HepG2 (cell line): ENCODE measurements around the gene SPTBN4.

ENCODE experiments used
- EED ChIP-seq: sonication (generic); formaldehyde crosslinking; IDR thresholded peaks from 2 replicates; pipeline ENCODE4 v1.5.0; 2020; ENCODE audit warnings: mild to moderate bottlenecking, missing genetic modification reagents
- MAZ ChIP-seq, 2 experiments: sonication (generic) in 1 of 2; formaldehyde crosslinking in 1 of 2; IDR thresholded peaks; 2 replicates each; pipeline versions ENCODE4 v1.5.0 to v1.6.1; 2012 to 2020; ENCODE audit warnings: low read depth in 2 of 2, mild to moderate bottlenecking in 2 of 2, borderline replicate concordance in 1 of 2, improper control_type of control experiment in 1 of 2, low read length in 1 of 2, missing genetic modification reagents in 1 of 2, moderate library complexity in 1 of 2
- PCBP2 ChIP-seq: fragments of 200-400 bp; formaldehyde crosslinking; optimal IDR thresholded peaks from 2 replicates; pipeline ENCODE3; 2018; ENCODE audit warnings: low read length, low read depth; ENCODE audit not compliant: poor library complexity, severe bottlenecking
- POLR2A ChIP-seq, 2 experiments: IDR thresholded peaks; 2 replicates each; pipeline ENCODE4 v1.6.1; 2011; ENCODE audit warnings: low read depth in 2 of 2, low read length in 2 of 2, mild to moderate bottlenecking in 1 of 2, moderate library complexity in 1 of 2; ENCODE audit not compliant: insufficient read depth in 1 of 2
- SP2 ChIP-seq: sonication (generic); formaldehyde crosslinking; IDR thresholded peaks from 2 replicates; pipeline ENCODE4 v1.5.1; 2020; ENCODE audit warnings: mild to moderate bottlenecking, missing genetic modification reagents
- ZFX ChIP-seq: sonication (generic); formaldehyde crosslinking; IDR thresholded peaks from 2 replicates; pipeline ENCODE4 v1.4.0; 2020; ENCODE audit warnings: mild to moderate bottlenecking, low read depth, missing genetic modification reagents, moderate library complexity
- ZNF777 ChIP-seq: sonication (generic); formaldehyde crosslinking; IDR thresholded peaks from 2 replicates; pipeline ENCODE4 v1.4.0; 2020; ENCODE audit warnings: missing genetic modification reagents
- TF ChIP-seq, protein P1 (sequence below): sonication (generic); formaldehyde crosslinking; IDR thresholded peaks from 2 replicates; pipeline ENCODE4 v1.5.1; 2020; ENCODE audit warnings: mild to moderate bottlenecking, missing genetic modification reagents
- TF ChIP-seq, protein P2 (sequence below): sonication (generic); formaldehyde crosslinking; IDR thresholded peaks from 2 replicates; pipeline ENCODE4 v1.4.0; 2020; ENCODE audit warnings: missing genetic modification reagents
- TF ChIP-seq, protein P3 (sequence below): sonication (generic); formaldehyde crosslinking; IDR thresholded peaks from 2 replicates; pipeline ENCODE4 v1.5.0; 2020; ENCODE audit warnings: mild to moderate bottlenecking, missing genetic modification reagents, moderate library complexity
- TF ChIP-seq, protein P4 (sequence below): sonication (generic); formaldehyde crosslinking; IDR thresholded peaks from 2 replicates; pipeline ENCODE4 v1.4.0; 2020; ENCODE audit warnings: mild to moderate bottlenecking, missing genetic modification reagents

DNA sequence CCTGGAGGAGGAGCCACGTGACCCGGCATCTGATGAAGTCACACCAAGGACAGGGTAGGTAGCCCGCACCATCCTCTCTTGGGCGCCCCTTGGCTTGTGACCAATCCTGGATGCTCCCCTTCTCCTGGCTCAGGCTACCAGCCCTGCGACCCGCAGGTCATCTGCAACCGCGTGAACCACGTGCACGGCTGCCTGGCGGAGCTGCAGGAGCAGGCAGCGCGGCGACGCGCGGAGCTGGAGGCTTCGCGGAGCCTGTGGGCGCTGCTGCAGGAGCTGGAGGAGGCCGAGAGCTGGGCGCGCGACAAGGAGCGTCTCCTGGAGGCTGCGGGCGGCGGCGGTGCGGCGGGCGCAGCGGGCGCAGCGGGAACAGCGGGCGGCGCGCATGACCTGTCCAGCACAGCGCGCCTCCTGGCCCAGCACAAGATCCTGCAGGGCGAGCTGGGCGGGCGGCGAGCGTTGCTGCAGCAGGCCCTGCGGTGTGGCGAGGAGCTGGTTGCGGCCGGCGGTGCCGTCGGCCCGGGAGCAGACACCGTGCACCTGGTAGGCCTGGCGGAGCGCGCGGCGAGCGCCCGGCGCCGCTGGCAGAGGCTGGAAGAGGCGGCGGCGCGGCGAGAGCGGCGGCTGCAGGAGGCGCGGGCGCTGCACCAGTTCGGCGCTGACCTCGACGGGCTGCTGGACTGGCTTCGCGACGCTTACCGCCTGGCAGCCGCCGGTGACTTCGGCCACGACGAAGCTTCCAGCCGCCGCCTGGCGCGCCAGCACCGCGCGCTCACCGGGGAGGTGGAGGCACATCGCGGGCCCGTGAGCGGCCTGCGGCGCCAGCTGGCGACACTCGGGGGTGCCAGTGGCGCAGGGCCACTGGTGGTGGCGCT lies 45.9 kb downstream of the SPTBN4 start:
- no peak for TF ChIP-seq ZNF777 (CRISPR knock-in tag)
- TF ChIP-seq EED (CRISPR knock-in tag) = no peak
- no peak for TF ChIP-seq SP2 (CRISPR knock-in tag)
- TF ChIP-seq, protein P1, sequence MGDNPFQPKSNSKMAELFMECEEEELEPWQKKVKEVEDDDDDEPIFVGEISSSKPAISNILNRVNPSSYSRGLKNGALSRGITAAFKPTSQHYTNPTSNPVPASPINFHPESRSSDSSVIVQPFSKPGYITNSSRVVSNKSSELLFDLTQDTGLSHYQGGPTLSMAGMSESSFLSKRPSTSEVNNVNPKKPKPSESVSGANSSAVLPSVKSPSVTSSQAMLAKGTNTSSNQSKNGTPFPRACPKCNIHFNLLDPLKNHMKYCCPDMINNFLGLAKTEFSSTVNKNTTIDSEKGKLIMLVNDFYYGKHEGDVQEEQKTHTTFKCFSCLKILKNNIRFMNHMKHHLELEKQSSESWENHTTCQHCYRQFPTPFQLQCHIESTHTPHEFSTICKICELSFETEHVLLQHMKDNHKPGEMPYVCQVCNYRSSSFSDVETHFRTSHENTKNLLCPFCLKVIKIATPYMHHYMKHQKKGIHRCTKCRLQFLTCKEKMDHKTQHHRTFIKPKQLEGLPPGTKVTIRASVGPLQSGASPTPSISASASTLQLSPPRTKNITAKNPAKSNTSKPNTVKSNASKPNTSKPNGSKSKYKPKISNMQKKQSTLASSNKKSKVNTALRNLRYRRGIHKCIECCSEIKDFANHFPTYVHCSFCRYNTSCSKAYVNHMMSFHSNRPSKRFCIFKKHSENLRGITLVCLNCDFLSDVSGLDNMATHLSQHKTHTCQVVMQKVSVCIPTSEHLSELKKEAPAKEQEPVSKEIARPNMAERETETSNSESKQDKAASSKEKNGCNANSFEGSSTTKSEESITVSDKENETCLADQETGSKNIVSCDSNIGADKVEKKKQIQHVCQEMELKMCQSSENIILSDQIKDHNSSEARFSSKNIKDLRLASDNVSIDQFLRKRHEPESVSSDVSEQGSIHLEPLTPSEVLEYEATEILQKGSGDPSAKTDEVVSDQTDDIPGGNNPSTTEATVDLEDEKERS (CRISPR knock-in tag) = no peak
- TF ChIP-seq, protein P2, sequence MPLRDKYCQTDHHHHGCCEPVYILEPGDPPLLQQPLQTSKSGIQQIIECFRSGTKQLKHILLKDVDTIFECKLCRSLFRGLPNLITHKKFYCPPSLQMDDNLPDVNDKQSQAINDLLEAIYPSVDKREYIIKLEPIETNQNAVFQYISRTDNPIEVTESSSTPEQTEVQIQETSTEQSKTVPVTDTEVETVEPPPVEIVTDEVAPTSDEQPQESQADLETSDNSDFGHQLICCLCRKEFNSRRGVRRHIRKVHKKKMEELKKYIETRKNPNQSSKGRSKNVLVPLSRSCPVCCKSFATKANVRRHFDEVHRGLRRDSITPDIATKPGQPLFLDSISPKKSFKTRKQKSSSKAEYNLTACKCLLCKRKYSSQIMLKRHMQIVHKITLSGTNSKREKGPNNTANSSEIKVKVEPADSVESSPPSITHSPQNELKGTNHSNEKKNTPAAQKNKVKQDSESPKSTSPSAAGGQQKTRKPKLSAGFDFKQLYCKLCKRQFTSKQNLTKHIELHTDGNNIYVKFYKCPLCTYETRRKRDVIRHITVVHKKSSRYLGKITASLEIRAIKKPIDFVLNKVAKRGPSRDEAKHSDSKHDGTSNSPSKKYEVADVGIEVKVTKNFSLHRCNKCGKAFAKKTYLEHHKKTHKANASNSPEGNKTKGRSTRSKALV (CRISPR knock-in tag) = no peak
- TF ChIP-seq, protein P3, sequence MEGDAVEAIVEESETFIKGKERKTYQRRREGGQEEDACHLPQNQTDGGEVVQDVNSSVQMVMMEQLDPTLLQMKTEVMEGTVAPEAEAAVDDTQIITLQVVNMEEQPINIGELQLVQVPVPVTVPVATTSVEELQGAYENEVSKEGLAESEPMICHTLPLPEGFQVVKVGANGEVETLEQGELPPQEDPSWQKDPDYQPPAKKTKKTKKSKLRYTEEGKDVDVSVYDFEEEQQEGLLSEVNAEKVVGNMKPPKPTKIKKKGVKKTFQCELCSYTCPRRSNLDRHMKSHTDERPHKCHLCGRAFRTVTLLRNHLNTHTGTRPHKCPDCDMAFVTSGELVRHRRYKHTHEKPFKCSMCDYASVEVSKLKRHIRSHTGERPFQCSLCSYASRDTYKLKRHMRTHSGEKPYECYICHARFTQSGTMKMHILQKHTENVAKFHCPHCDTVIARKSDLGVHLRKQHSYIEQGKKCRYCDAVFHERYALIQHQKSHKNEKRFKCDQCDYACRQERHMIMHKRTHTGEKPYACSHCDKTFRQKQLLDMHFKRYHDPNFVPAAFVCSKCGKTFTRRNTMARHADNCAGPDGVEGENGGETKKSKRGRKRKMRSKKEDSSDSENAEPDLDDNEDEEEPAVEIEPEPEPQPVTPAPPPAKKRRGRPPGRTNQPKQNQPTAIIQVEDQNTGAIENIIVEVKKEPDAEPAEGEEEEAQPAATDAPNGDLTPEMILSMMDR (CRISPR knock-in tag) = no peak
- no peak for TF ChIP-seq POLR2A (IDR thresholded peaks at IDR 0.05; ENCODE audit: insufficient read depth in 1 of 2, low read depth in 2 of 2, low read length in 2 of 2)
- no peak for TF ChIP-seq ZFX (CRISPR knock-in tag)
- TF ChIP-seq PCBP2 = no peak
- TF ChIP-seq MAZ (IDR thresholded peaks at IDR 0.05; ENCODE audit: borderline replicate concordance, low read depth, low read length) = no peak
- TF ChIP-seq MAZ (CRISPR knock-in tag; IDR thresholded peaks at IDR 0.05; ENCODE audit: low read depth) = no peak
- TF ChIP-seq, protein P4, sequence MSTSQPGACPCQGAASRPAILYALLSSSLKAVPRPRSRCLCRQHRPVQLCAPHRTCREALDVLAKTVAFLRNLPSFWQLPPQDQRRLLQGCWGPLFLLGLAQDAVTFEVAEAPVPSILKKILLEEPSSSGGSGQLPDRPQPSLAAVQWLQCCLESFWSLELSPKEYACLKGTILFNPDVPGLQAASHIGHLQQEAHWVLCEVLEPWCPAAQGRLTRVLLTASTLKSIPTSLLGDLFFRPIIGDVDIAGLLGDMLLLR (CRISPR knock-in tag) = no peak
